ENCODE results near the gene MGAT4C.

The MGAT4C gene

DNA sequence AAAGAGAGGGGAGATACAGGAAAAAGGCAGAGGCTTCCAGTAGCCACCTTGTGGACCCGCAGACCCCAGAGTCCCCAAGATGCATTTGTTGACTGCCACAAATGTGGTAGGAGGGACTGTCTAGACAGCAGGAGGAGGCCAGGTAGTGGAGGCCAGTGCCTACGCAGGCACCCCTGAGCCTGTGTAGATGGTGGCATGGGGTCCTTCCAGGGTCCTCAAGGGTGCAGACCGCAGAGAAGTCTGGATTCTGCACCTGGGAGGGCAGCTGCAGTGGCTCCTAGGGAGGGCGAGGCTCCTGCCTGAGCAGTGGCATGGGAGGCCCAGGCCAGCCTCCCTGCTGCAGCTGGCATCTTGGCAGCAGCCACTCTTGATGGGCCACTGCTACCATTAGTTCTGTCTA is 262.4 kb downstream of the MGAT4C start:
- H3K4me3 ChIP-seq (ENCODE audit: low read depth, low read length) = no peak overlapping the region
- TF ChIP-seq, protein P1, sequence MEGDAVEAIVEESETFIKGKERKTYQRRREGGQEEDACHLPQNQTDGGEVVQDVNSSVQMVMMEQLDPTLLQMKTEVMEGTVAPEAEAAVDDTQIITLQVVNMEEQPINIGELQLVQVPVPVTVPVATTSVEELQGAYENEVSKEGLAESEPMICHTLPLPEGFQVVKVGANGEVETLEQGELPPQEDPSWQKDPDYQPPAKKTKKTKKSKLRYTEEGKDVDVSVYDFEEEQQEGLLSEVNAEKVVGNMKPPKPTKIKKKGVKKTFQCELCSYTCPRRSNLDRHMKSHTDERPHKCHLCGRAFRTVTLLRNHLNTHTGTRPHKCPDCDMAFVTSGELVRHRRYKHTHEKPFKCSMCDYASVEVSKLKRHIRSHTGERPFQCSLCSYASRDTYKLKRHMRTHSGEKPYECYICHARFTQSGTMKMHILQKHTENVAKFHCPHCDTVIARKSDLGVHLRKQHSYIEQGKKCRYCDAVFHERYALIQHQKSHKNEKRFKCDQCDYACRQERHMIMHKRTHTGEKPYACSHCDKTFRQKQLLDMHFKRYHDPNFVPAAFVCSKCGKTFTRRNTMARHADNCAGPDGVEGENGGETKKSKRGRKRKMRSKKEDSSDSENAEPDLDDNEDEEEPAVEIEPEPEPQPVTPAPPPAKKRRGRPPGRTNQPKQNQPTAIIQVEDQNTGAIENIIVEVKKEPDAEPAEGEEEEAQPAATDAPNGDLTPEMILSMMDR (IDR thresholded peaks at IDR 0.05; ENCODE audit: low read depth, low read length) = no peak

DNA sequence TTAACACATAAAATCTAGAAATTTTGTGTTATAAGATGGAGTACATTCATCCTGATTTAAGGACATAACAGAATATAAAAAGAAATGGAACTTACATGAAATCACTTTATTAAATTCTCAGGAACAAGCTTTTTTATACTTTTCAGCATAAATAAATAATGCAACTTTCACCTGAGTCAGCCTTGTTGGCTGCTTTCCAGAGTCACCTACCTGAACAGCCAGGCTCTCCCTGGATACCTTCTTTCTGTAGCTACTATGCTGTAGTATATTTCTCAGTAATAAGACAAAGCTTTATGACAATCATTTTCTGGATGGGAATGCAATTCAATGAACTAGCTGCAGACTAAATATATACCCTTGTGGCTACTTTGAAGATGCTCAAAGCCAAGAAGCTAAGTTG is 270.2 kb downstream of the MGAT4C start:
- TF ChIP-seq, protein P1 (IDR thresholded peaks at IDR 0.05; ENCODE audit: low read depth, low read length) = no peak
- H3K4me3 ChIP-seq (ENCODE audit: low read depth, low read length) = no peak overlapping the region

DNA sequence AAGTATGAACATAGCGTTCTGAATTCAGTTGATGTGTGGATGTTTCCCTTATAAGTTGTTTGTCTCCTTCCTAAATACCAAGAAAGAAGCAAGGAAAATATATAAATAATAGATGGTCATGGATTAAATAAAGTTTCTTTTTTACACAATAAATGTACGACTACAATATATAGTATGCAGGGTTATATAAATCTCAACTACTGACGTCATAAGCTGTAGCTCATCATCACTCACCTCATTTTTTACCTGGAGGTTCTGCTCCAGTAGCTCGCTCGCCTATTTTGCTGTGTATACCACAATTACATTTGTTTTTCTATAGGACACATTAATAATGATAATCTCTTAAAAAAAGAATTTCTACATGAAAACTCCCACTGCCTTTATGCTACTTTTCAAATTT is 272.6 kb downstream of the MGAT4C start:
- H3K4me3 ChIP-seq (ENCODE audit: low read depth, low read length) = no peak overlapping the region
- TF ChIP-seq, protein P1 (IDR thresholded peaks at IDR 0.05; ENCODE audit: low read depth, low read length) = no peak

DNA sequence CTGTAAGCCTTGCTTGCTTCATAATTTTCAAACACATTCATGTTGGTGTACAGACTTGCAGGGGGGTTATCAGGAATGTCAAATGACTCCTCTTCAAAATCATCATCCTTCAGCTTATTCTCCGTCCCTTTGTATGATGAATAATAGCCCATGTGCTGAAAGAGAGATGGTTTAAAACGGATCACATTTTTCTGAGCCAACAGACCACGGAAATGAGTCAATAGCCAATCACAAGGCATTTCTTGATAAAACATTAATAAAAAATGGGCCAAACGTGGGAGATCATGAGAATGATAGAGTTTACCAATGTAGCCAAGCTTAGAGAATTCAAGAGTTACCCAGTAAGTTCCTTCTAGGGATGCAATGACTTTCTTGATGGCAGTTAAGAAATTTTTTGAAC is 276.6 kb downstream of the MGAT4C start:
- no peak overlapping the region for H3K4me3 ChIP-seq (ENCODE audit: low read depth, low read length)

DNA sequence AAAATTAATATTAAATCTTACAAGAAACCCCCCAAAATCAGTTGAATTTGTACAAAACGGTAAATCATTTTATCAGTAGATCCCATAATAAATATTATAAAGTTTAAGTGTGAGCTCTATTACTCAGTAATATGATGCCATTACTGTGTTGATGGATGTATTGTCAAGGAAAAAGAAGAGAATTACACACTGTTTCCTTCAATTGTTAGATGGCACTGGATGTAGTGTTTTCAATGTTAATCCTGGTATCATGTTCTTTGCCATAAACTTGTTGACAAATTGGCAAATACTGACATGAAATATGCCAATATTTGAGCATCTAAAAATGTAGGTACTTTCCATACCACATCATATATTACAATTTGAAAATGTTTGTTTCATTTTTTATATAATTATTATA is 280.5 kb downstream of the MGAT4C start:
- TF ChIP-seq, protein P1 (IDR thresholded peaks at IDR 0.05; ENCODE audit: low read depth, low read length) = no peak
- H3K4me3 ChIP-seq (ENCODE audit: low read depth, low read length) = no peak overlapping the region

More for the DNA sequence above, 276.6 kb downstream of the MGAT4C start:
- TF ChIP-seq, protein P1 (IDR thresholded peaks at IDR 0.05; ENCODE audit: low read depth, low read length) = no peak

DNA sequence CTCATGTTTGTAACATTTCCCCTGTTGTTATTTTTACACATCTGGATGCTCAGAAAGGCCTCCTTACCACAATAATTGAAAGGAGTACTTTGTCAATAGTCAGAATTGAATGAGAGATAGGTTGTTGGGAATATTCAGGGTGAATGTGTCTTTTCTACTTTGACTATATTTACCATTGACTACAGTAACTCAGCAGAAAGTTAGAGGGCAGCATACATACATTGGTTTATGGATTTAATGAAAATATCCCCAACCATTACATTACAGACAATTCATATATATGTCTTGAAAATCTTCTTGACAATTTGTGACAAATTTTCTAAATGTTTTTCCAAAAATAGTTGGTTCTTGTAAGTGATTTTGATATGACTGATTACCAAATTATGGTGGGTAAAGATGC is 284.4 kb downstream of the MGAT4C start:
- H3K4me3 ChIP-seq (ENCODE audit: low read depth, low read length) = no peak overlapping the region
- TF ChIP-seq, protein P1 (IDR thresholded peaks at IDR 0.05; ENCODE audit: low read depth, low read length) = no peak

DNA sequence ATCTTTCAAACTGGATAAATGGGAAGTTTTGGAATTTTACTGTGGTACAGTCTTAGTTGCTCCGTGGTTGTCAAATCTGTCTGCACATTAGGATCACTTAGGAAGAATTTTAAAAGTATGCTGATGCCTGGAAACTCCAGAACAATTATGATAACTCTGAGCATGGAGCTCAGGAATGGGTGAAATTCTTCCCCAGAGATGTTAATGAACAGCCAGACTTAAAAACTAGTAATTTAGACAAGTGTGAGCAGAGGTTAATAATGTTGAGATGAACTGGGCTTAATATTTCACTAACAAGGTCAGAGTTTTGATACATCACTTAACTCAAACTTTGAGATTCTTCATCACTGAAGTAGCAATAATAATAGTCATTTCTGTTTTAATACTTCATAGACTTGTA is 287.6 kb downstream of the MGAT4C start:
- TF ChIP-seq, protein P1 (IDR thresholded peaks at IDR 0.05; ENCODE audit: low read depth, low read length) = no peak
- H3K4me3 ChIP-seq (ENCODE audit: low read depth, low read length) = no peak overlapping the region

Measured in WI38 (cell line).